ENCODE data around the gene APBA2.

GRCh38 chr15:29092376-29093064 is 206.7 kb downstream of the APBA2 start:
- no peak for TF ChIP-seq POLR2A (IDR thresholded peaks at IDR 0.05)
- TF ChIP-seq CTCF (IDR thresholded peaks at IDR 0.05 in 8 of 11, conservative IDR thresholded peaks at IDR 0.05 in 3 of 11): no peak
- no peak for TF ChIP-seq POLR2AphosphoS5 (IDR thresholded peaks at IDR 0.05)
